Sigmoid colon (tissue), 3 donors: ENCODE results near the gene TRAPPC12.

Experiments
- CTCF ChIP-seq, 4 experiments: fragments of 450-650 bp in 3 of 4; fragments of 200-600 bp in 1 of 4; IDR thresholded peaks; one replicate each; pipeline ENCODE4 v1.5.1; 2016 to 2019; ENCODE audit warnings: antibody characterized with exemption in 4 of 4, mild to moderate bottlenecking in 3 of 4, moderate library complexity in 2 of 4
- POLR2A ChIP-seq, 2 donors: fragments of 450-650 bp; IDR thresholded peaks; one replicate each; pipeline ENCODE4 v1.6.1; 2016; ENCODE audit warnings: antibody characterized with exemption in 2 of 2, mild to moderate bottlenecking in 2 of 2, moderate library complexity in 2 of 2

- TF ChIP-seq CTCF (IDR thresholded peaks at IDR 0.05) (no peak), POLR2A (IDR thresholded peaks at IDR 0.05) (no peak)
These were observed 25.8 kb downstream of the TRAPPC12 start for GRCh38 chr2:3405307-3405706.
